Stomach (tissue), 9 donors: ENCODE data around the gene PPIC. TPM values are rescaled to one million over a fixed set of nuclear protein-coding genes. Genes with fewer than 3 reads are reported as not detected.

Source experiments
- DNase-seq, 2 donors: peaks; one replicate each; pipeline versions ENCODE4 v3.0.0 to v3.0.0-alpha.2; 2013 to 2019
- H3K27ac ChIP-seq, 5 donors: fragments of 200-600 bp in 4 of 5; sonication (generic) in 4 of 5; one replicate each; pipeline ENCODE4 v1.5.1; 2013 to 2019; ENCODE audit warnings: mild to moderate bottlenecking in 1 of 5, moderate library complexity in 1 of 5
- H3K27me3 ChIP-seq, 3 donors: fragments of 200-600 bp; sonication (generic); one replicate each; pipeline ENCODE4 v1.5.1; 2017 to 2019; ENCODE audit warnings: mixed run types in 1 of 3
- H3K36me3 ChIP-seq, 4 donors: fragments of 200-600 bp; sonication (generic); 1 replicate in 3 of 4; 2 replicates in 1 of 4; pipeline ENCODE4 v1.5.1; 2016 to 2019
- H3K4me1 ChIP-seq, 4 donors: fragments of 200-600 bp; sonication (generic); one replicate each; pipeline ENCODE4 v1.5.1; 2016 to 2019
- H3K4me3 ChIP-seq, 4 donors: fragments of 200-600 bp; sonication (generic) in 3 of 4; one replicate each; pipeline ENCODE4 v1.5.1; 2016 to 2019; ENCODE audit warnings: mild to moderate bottlenecking in 1 of 4
- H3K9me3 ChIP-seq, 4 donors: fragments of 200-600 bp; sonication (generic); one replicate each; pipeline ENCODE4 v1.5.1; 2016 to 2019
- EP300 ChIP-seq: sonication (generic); formaldehyde crosslinking; IDR thresholded peaks from one replicate; pipeline ENCODE4 v1.6.1; 2017; ENCODE audit warnings: antibody characterized with exemption
- POLR2A ChIP-seq, 4 donors: fragments of 450-650 bp; IDR thresholded peaks; one replicate each; pipeline ENCODE4 v1.6.1; 2016; ENCODE audit warnings: antibody characterized with exemption in 4 of 4, control low read depth in 2 of 4, mild to moderate bottlenecking in 1 of 4, moderate library complexity in 1 of 4
- POLR2AphosphoS5 ChIP-seq, 3 donors: sonication (generic); formaldehyde crosslinking; IDR thresholded peaks; one replicate each; pipeline ENCODE4 v1.6.1; 2016; ENCODE audit warnings: antibody characterized with exemption in 3 of 3
- WGBS, 5 donors: extraction: QIAGEN DNeasy Blood & Tissue Kit in 3 of 5; methylation state at CpG; one replicate each; pipeline versions ENCODE4 v1.1.5 to v1.1.7; 2013 to 2018; 5-methylcytosine and 5-hydroxymethylcytosine counted together
- intact Hi-C: fragments of 100-400 bp; cut with DNase I; formaldehyde crosslinking; loops from one replicate; pipeline ENCODE4 v1.15.1; 2023; ENCODE audit warnings: low total_unique reads
- polyA plus RNA-seq, 3 donors: library from polyadenylated mRNA; stranded (reverse); fragments of 200-250 nt; gene quantifications; one replicate each; pipeline ENCODE4 v1.2.3, GENCODE V29; 2013
- total RNA-seq, 5 donors: library from RNA; depleted of rRNA; stranded (reverse); fragments of >200 nt; gene quantifications; one replicate each; pipeline versions ENCODE4 v1.1.0 to v1.2.3, GENCODE V29; 2014 to 2016
- TF ChIP-seq, protein P1 (sequence below), 7 experiments: fragments of 450-650 bp in 4 of 7; fragments of 200-600 bp in 3 of 7; sonication (generic) in 3 of 7; IDR thresholded peaks; one replicate each; pipeline ENCODE4 v1.5.1; 2016 to 2019; ENCODE audit warnings: antibody characterized with exemption in 7 of 7, control low read depth in 2 of 7, mild to moderate bottlenecking in 1 of 7
- donor health status: healthy with polysubstance abuse.
- donor health status: Bipolar disorder and iron deficiency.
- donor health status: healthy.

PPIC gene
- total and polyA plus RNA-seq, 8 donors = 6.9 to 57.5 (median 20.4) TPM

DNA sequence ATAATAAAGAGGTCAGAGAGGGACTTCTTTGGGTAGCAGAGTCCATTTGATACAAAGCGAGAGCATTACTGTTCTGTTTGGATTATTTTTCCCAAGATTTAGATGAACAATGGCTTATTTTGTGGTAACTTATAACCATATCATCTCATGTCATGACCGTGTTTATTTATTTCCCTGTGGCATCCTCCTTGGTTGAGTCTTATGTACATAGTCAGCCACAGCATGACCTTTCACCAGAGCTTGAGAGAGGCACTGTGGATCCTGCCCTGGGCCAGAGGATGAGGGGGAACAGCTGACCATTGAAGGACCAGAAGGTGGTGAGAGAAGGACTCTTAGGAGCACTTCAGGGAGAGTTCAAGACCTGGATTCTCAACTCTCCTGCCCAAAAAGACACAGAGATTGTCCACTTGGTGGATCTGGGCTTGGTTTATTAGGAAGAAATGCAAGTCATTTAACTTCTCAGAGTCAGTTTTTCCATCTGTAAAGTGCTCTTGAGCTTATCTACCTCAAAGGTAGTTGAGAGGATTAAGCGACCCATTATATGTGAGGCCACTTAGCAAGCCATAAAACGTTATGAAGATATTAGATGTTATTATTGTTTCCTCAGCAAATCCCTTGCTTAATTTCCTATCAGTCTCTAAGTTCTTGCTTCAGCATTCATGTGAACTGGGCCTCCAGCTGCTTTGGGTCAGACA, 51.4 kb downstream of the PPIC start:
- Histone ChIP-seq H3K4me1 (no peaks in the 10 kb centered on the region), H3K4me3 (no peak overlapping the region), H3K27me3 (no peaks in the 10 kb centered on the region), H3K36me3 (no peaks in the 10 kb centered on the region), H3K27ac (no peak overlapping the region), H3K9me3 (no peaks in the 10 kb centered on the region)
- DNase-seq = no peak
- 85 to 91% (median 90%) methylated on average over 4 of the region's 4 CpGs for WGBS, 5 donors
- intact Hi-C loops = no loop called here
- TF ChIP-seq POLR2A (IDR thresholded peaks at IDR 0.05) = no peak
- TF ChIP-seq, protein P1, sequence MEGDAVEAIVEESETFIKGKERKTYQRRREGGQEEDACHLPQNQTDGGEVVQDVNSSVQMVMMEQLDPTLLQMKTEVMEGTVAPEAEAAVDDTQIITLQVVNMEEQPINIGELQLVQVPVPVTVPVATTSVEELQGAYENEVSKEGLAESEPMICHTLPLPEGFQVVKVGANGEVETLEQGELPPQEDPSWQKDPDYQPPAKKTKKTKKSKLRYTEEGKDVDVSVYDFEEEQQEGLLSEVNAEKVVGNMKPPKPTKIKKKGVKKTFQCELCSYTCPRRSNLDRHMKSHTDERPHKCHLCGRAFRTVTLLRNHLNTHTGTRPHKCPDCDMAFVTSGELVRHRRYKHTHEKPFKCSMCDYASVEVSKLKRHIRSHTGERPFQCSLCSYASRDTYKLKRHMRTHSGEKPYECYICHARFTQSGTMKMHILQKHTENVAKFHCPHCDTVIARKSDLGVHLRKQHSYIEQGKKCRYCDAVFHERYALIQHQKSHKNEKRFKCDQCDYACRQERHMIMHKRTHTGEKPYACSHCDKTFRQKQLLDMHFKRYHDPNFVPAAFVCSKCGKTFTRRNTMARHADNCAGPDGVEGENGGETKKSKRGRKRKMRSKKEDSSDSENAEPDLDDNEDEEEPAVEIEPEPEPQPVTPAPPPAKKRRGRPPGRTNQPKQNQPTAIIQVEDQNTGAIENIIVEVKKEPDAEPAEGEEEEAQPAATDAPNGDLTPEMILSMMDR (IDR thresholded peaks at IDR 0.05) = no peak
- TF ChIP-seq EP300 = no peak

DNA sequence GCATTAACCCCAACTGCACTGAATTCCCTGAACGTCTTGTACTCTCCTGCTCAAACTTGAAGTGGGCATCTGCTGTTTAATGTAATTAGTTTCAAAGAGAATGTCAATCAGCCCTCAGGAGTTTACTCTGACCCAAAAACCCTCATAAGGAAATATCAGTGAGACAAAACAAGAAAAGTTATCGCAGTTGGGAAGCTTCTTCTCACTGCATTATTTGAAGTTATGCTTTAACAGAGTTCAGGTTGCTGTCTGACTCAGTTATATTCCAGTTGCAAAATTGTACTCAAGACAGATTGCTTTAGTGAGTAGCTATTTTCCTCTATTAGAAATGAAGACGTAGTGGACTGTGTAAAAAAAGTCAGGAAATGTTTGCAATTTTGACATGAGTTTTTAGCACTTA, 52.1 kb downstream of the PPIC start:
- TF ChIP-seq, protein P1 (IDR thresholded peaks at IDR 0.05) = no peak
- no peak for TF ChIP-seq POLR2A (IDR thresholded peaks at IDR 0.05)
- no peak for TF ChIP-seq POLR2AphosphoS5 (IDR thresholded peaks at IDR 0.05)
- no peak for TF ChIP-seq EP300
- intact Hi-C loops = no loop called here
- H3K4me1 ChIP-seq = no peaks in the 10 kb centered on the region
- no peaks in the 10 kb centered on the region for H3K36me3 ChIP-seq
- no peak overlapping the region for H3K27ac ChIP-seq
- WGBS, 5 donors = 82 to 94% (median 91%) methylated on average over 3 of the region's 3 CpGs
- H3K27me3 ChIP-seq = no peaks in the 10 kb centered on the region
- H3K4me3 ChIP-seq = no peak overlapping the region
- no peaks in the 10 kb centered on the region for H3K9me3 ChIP-seq
- no peak for DNase-seq

DNA sequence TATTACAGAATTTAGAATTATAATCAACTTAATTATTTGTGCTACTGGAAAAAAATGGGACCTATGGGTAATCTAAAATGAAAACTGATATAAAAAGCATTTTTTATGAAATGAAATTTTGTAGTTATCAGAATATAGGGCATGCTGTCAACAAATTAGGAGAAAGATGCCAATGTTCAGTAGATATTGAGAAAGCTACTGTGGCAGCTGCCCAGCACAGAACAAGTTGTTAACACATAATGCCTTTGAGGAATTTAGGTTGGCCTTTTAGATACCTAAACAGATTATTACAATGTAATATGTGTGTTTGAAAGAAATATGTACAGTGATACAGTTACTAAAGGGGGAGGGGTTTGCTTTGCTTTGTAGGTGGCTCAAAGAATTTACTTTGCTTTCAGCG, 54.1 kb downstream of the PPIC start:
- TF ChIP-seq, protein P1 (IDR thresholded peaks at IDR 0.05) = no peak
- no peak for TF ChIP-seq EP300
- TF ChIP-seq POLR2A (IDR thresholded peaks at IDR 0.05) = no peak
- TF ChIP-seq POLR2AphosphoS5 (IDR thresholded peaks at IDR 0.05) = no peak
- Histone ChIP-seq H3K4me1 (peaks cover 0 to 4% (median under 1%) of the 10 kb centered on the region in 4 donors), H3K27me3 (no peaks in the 10 kb centered on the region), H3K9me3 (no peaks in the 10 kb centered on the region), H3K27ac (no peak overlapping the region), H3K36me3 (no peaks in the 10 kb centered on the region), H3K4me3 (no peak overlapping the region)
- 0 to 46% (median 0%) methylated on average over 1 of the region's 1 CpG for WGBS, 5 donors
- intact Hi-C loops = no loop called here
- no peak for DNase-seq

DNA sequence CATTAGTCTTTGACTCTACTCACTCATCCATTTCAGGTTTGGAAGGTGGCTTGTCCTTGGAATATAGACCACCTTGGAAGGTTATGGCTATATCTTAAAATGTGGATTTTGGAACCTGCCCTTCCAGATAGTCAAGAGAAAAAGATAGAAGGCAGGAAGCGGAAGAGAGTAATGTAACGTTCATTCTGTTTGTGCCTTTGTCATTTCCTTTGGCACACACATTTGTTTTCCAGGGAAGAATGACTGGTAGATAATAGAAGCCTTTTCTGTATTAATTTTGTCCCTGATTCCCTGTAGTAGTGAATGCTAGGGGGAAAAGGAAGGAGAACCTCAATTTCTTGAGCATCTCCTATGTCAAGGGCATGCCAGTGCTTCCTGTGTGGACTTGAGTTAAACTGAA, 54.7 kb downstream of the PPIC start:
- Histone ChIP-seq H3K36me3 (no peaks in the 10 kb centered on the region), H3K27me3 (no peaks in the 10 kb centered on the region), H3K9me3 (no peaks in the 10 kb centered on the region), H3K4me1 (peaks cover 0 to 8% (median 2%) of the 10 kb centered on the region in 4 donors), H3K27ac (no peak overlapping the region), H3K4me3 (no peak overlapping the region)
- intact Hi-C loops = no loop called here
- TF ChIP-seq POLR2A (IDR thresholded peaks at IDR 0.05) (no peak), EP300 (no peak), POLR2AphosphoS5 (IDR thresholded peaks at IDR 0.05) (no peak)
- TF ChIP-seq, protein P1 (IDR thresholded peaks at IDR 0.05) = no peak
- DNase-seq = no peak
- 50 to 75% (median 64%) methylated on average over 2 of the region's 2 CpGs for WGBS, 5 donors
